Measurements from ENCODE around the gene PROZ. TPM values are rescaled to one million over a fixed set of nuclear protein-coding genes. Genes with fewer than 3 reads are reported as not detected.

Gene PROZ
- total and polyA plus RNA-seq, 12 donors: 0.17 TPM; not detected in 11

DNA sequence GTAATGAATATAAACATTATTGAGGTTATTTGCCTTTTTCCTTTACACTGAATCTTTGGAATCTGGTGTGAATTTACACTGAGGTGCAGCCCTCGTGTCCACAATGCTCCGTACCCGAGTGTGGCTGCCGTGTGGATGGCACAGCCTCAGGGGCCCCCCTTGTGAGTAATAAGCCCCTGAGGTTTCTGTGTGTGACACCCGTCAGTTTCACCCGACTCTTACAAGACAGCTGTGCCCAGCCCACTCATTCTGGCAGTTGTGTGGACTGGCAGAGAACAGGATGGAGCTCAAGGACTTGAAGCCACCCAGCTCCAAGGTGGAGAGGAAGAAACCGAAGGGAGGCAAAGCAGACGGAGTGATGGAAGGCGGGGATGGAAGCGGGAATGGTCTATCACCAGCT is 7.8 kb downstream of the PROZ start:
- 85 to 95% (median 93%) methylated on average over 9 to 10 of the region's 10 CpGs for WGBS, 4 donors
- Histone ChIP-seq H3K27me3 (no peaks in the 10 kb centered on the region), H3K27ac (no peak overlapping the region), H3K9me3 (replicated peaks in 1 of 3) (no peaks in the 10 kb centered on the region), H3K36me3 (replicated peaks in 1 of 2) (peaks cover 0 to 2% of the 10 kb centered on the region in 2 donors), H3K4me3 (no peak overlapping the region), H3K4me1 (replicated peaks in 1 of 2) (no peaks in the 10 kb centered on the region)
- TF ChIP-seq, protein P1, sequence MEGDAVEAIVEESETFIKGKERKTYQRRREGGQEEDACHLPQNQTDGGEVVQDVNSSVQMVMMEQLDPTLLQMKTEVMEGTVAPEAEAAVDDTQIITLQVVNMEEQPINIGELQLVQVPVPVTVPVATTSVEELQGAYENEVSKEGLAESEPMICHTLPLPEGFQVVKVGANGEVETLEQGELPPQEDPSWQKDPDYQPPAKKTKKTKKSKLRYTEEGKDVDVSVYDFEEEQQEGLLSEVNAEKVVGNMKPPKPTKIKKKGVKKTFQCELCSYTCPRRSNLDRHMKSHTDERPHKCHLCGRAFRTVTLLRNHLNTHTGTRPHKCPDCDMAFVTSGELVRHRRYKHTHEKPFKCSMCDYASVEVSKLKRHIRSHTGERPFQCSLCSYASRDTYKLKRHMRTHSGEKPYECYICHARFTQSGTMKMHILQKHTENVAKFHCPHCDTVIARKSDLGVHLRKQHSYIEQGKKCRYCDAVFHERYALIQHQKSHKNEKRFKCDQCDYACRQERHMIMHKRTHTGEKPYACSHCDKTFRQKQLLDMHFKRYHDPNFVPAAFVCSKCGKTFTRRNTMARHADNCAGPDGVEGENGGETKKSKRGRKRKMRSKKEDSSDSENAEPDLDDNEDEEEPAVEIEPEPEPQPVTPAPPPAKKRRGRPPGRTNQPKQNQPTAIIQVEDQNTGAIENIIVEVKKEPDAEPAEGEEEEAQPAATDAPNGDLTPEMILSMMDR (IDR thresholded peaks at IDR 0.05): no peak
- TF ChIP-seq POLR2A (IDR thresholded peaks at IDR 0.05): no peak
- intact Hi-C loops (cut with DNase I): no loop called here
- no peak for DNase-seq

DNA sequence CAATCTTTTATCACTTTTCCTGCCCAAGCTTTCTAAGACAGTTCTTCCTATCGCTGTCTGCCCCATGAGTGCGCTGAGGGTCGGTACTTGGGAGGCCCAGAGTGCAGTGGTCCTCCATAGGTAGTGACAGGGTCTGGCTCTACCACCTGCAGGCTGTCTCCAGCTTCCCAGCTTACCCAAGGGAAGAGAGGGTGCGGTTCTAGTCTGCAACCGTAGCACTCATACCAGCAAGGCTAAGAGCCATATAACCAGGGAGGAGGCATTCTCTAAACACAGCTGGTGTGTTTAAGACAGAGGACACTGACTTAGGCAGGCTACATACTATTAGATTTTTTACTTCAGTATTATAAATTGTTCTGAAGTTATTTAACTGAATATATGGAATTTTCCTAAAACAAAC is 8.2 kb downstream of the PROZ start:
- H3K27ac ChIP-seq: no peak overlapping the region
- TF ChIP-seq, protein P1 (IDR thresholded peaks at IDR 0.05): no peak
- TF ChIP-seq POLR2A (IDR thresholded peaks at IDR 0.05): no peak
- H3K4me1 ChIP-seq (replicated peaks in 1 of 2): no peaks in the 10 kb centered on the region
- 93 to 99% (median 94%) methylated on average over 5 of the region's 5 CpGs for WGBS, 4 donors
- peaks cover 0 to 6% of the 10 kb centered on the region in 2 donors for H3K36me3 ChIP-seq (replicated peaks in 1 of 2)
- no peaks in the 10 kb centered on the region for H3K9me3 ChIP-seq (replicated peaks in 1 of 3)
- H3K4me3 ChIP-seq: no peak overlapping the region
- intact Hi-C loops (cut with DNase I): no loop called here
- no peak for DNase-seq
- no peaks in the 10 kb centered on the region for H3K27me3 ChIP-seq

DNA sequence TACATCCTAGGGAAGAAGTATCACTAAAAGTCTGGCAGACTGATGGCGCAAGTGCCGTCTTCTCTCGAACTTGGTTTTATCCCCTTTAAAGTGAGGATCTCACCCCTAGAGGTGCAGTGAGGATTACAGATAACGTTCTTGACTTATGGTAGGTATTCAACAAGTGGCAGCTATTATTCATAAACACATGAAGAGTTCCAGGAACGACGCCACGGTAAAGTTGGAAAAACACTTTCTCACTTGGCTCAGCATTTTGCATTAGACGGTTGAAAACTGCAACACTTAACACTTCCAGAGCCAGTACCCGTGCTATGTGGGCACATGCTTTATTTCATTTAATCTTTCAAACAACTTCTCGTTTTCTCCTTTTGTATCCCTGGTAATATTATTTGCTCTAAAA is 8.7 kb downstream of the PROZ start:
- H3K4me3 ChIP-seq: no peak overlapping the region
- DNase-seq: no peak
- 90 to 92% (median 91%) methylated on average over 10 of the region's 10 CpGs for WGBS, 4 donors
- H3K4me1 ChIP-seq (replicated peaks in 1 of 2): no peaks in the 10 kb centered on the region
- intact Hi-C loops (cut with DNase I): no loop called here
- no peaks in the 10 kb centered on the region for H3K9me3 ChIP-seq (replicated peaks in 1 of 3)
- H3K36me3 ChIP-seq (replicated peaks in 1 of 2): peaks cover 0 to 9% of the 10 kb centered on the region in 2 donors
- H3K27me3 ChIP-seq: no peaks in the 10 kb centered on the region
- no peak for TF ChIP-seq POLR2A (IDR thresholded peaks at IDR 0.05)
- TF ChIP-seq, protein P1 (IDR thresholded peaks at IDR 0.05): no peak
- H3K27ac ChIP-seq: no peak overlapping the region

DNA sequence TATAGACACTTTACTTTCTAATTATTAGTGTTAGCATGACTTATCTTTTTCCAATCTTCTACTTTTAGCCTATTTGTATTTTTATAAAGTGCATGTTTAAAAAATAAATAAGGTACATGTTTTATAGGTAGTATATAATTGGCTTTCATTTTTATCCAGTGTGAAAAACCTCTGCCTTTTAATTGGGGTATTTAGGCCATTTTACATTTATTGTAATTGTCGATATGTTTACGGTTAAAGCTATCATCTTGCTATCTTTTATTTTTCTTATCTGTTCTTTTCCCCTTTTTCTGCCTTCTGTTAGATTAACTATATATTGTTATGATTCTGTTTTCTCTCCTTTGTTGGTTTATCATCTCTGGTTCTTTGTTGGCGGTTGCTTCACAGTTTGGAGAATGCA is 9.1 kb downstream of the PROZ start:
- Histone ChIP-seq H3K4me3 (no peak overlapping the region), H3K4me1 (replicated peaks in 1 of 2) (no peaks in the 10 kb centered on the region), H3K27ac (no peak overlapping the region), H3K9me3 (replicated peaks in 1 of 3) (no peaks in the 10 kb centered on the region), H3K27me3 (no peaks in the 10 kb centered on the region), H3K36me3 (replicated peaks in 1 of 2) (peaks cover 0 to 9% of the 10 kb centered on the region in 2 donors)
- DNase-seq: no peak
- intact Hi-C loops (cut with DNase I): no loop called here
- 98 to 100% (median 99%) methylated on average over 3 of the region's 3 CpGs for WGBS, 4 donors
- TF ChIP-seq, protein P1 (IDR thresholded peaks at IDR 0.05): no peak
- TF ChIP-seq POLR2A (IDR thresholded peaks at IDR 0.05): no peak
